Measurements from ENCODE around the gene SLC12A4.

DNA sequence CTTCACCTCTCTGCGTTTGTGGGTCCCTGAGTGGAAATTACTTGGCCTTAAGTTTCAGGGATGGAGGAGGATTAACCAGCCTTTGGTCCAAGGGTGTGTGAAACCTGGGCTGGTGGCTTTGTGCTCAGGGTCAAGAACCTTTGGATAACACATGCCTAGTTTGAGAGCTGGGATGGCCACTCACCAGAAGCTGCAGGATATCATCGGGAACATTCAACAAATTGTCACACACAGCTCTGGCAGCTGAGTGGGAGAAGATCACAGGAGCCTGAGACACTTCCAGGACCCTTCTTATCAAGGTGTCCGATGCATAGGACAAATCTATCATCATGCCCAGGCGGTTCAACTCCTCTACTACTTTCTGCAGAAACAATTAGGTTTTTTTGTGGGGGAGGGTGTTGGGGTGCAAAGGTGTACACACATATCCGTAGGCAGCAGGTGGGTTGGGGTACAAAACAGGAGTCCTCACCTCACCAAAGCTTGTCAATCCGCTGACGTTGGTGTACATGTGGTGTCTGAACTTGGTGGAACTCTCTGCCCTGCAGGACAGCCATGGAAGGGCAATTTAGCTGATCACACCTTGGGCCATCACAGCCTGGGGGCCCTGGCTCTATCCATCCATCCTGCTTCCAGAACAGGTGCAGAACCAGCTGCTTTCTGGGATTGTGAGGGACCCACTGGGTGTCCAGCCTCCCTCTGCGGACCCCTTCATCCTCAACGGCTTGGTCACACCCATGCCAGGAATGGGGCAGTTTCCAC, 9.2 kb upstream of the SLC12A4 start:
- TF ChIP-seq CTCF (IDR thresholded peaks at IDR 0.05) (no peak), POLR2A (IDR thresholded peaks at IDR 0.05) (no peak)
